ENCODE measurements around the gene COL4A2. TPM values are rescaled to one million over a fixed set of nuclear protein-coding genes. Genes with fewer than 3 reads are reported as not detected.

COL4A2 gene
- total RNA-seq, 2 experiments from 2014 or later = not detected

GRCh38 chr13:110396913-110397381 is 89.9 kb downstream of the COL4A2 start:
- H3K4me1 Mint-ChIP-seq (ENCODE audit: low read depth) = no peaks in the 10 kb centered on the region
- no peaks in the 10 kb centered on the region for H3K36me3 Mint-ChIP-seq (ENCODE audit: low read depth)
- no peak for TF ChIP-seq CTCF (IDR thresholded peaks at IDR 0.05)
- no peak for ATAC-seq
- H3K27ac Mint-ChIP-seq = no peak overlapping the region
- POLR2A ChIA-PET = no interaction called here
- DNase-seq = no peak
- H3K27me3 Mint-ChIP-seq = peaks cover 42% of the 10 kb centered on the region
- CTCF ChIA-PET = no interaction called here
- intact Hi-C loops (cut with micrococcal nuclease) = no loop called here
- no peak overlapping the region for H3K4me3 Mint-ChIP-seq
- H3K9me3 Mint-ChIP-seq = no peaks in the 10 kb centered on the region

- ChIA-PET POLR2A (no interaction called here), CTCF (no interaction called here)
- DNase-seq (no peak), ATAC-seq (no peak)
- no peaks in the 10 kb centered on the region for H3K36me3 Mint-ChIP-seq (ENCODE audit: low read depth)
- H3K4me3 Mint-ChIP-seq = no peak overlapping the region
- no peak for TF ChIP-seq CTCF (IDR thresholded peaks at IDR 0.05)
- no peaks in the 10 kb centered on the region for H3K9me3 Mint-ChIP-seq
- intact Hi-C loops (cut with micrococcal nuclease) = no loop called here
- no peaks in the 10 kb centered on the region for H3K4me1 Mint-ChIP-seq (ENCODE audit: low read depth)
- no peak overlapping the region for H3K27ac Mint-ChIP-seq
- peaks cover 40% of the 10 kb centered on the region for H3K27me3 Mint-ChIP-seq
These were observed 90.5 kb downstream of the COL4A2 start for GRCh38 chr13:110397436-110398115.

- no peak for TF ChIP-seq CTCF (IDR thresholded peaks at IDR 0.05)
- peaks cover 48% of the 10 kb centered on the region for H3K27me3 Mint-ChIP-seq
- ATAC-seq (no peak), DNase-seq (no peak)
- no peaks in the 10 kb centered on the region for H3K9me3 Mint-ChIP-seq
- no peaks in the 10 kb centered on the region for H3K4me1 Mint-ChIP-seq (ENCODE audit: low read depth)
- no peak overlapping the region for H3K4me3 Mint-ChIP-seq
- intact Hi-C loops (cut with micrococcal nuclease) = no loop called here
- H3K27ac Mint-ChIP-seq = no peak overlapping the region
- H3K36me3 Mint-ChIP-seq (ENCODE audit: low read depth) = no peaks in the 10 kb centered on the region
- ChIA-PET CTCF (no interaction called here), POLR2A (no interaction called here)
These were observed 91.8 kb downstream of the COL4A2 start for GRCh38 chr13:110398564-110399507.

- ChIA-PET POLR2A (no interaction called here), CTCF (no interaction called here)
- DNase-seq = no peak
- Mint-ChIP-seq H3K27me3 (peaks cover 49% of the 10 kb centered on the region), H3K9me3 (no peaks in the 10 kb centered on the region), H3K4me3 (no peak overlapping the region), H3K36me3 (ENCODE audit: low read depth) (no peaks in the 10 kb centered on the region), H3K4me1 (ENCODE audit: low read depth) (no peaks in the 10 kb centered on the region), H3K27ac (no peak overlapping the region)
- no peak for ATAC-seq
- intact Hi-C loops (cut with micrococcal nuclease) = no loop called here
- no peak for TF ChIP-seq CTCF (IDR thresholded peaks at IDR 0.05)
These were observed 92.7 kb downstream of the COL4A2 start for GRCh38 chr13:110399801-110400200.
